ENCODE measurements around the gene RBBP8. TPM values are rescaled to one million over a fixed set of nuclear protein-coding genes. Genes with fewer than 3 reads are reported as not detected.

Gene RBBP8
- total and polyA plus RNA-seq, 2 donors (not counting 3 experiments of a cell fraction or from before 2014, with no cell fraction given): 3.0 to 13.5 TPM

DNA sequence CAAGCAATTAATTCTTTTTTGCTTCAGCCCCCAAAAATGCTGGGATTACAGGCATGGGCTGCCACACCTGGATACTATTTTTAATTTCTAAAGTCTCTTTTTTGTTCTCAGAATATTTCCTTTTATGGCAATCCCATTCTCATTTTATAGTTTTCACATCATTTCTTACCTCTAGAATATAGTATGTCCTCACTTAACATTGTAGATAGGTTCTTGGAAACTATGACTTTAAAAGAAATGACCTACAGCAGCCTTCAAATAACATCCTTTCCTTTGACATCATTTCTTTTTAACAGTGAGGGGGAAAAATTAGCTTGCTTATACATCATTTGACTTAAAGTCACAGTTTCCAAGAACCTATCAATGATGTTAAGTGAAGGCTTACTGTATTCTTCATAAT is 31.6 kb downstream of the RBBP8 start:
- Histone ChIP-seq H3K9me1 (replicated peaks; ENCODE audit: control insufficient read depth, extremely low read depth, insufficient read depth, low read length) (no peaks in the 10 kb centered on the region), H3K4me1 (ENCODE audit: control insufficient read depth, extremely low read depth, insufficient read depth, low read length) (no peaks in the 10 kb centered on the region), H3K4me3 (replicated peaks in 1 of 3; ENCODE audit: insufficient read depth in 1 of 3, low read depth in 1 of 3, low read length in 3 of 3) (no peak overlapping the region), H2AFZ (ENCODE audit: low read depth, low read length) (no peak overlapping the region), H4K20me1 (replicated peaks; ENCODE audit: control insufficient read depth, extremely low read depth, insufficient read depth, low read length) (no peaks in the 10 kb centered on the region), H3K27me3 (ENCODE audit: control insufficient read depth in 2 of 2, insufficient read depth in 2 of 2, low read length in 2 of 2) (no peaks in the 10 kb centered on the region), H3K79me2 (ENCODE audit: control insufficient read depth, insufficient read depth, low read length) (no peaks in the 10 kb centered on the region), H3K36me3 (ENCODE audit: control insufficient read depth in 2 of 2, extremely low read depth in 1 of 2, insufficient read depth in 2 of 2, low read length in 2 of 2) (no peaks in the 10 kb centered on the region), H3K4me2 (ENCODE audit: insufficient read depth, low read length) (no peak overlapping the region), H3K27ac (ENCODE audit: insufficient read depth, low read depth, low read length) (no peak overlapping the region), H3K9ac (replicated peaks; ENCODE audit: extremely low read depth, insufficient read depth, low read length) (no peak overlapping the region), H3K9me3 (replicated peaks; ENCODE audit: control insufficient read depth, insufficient read depth, low read length) (no peaks in the 10 kb centered on the region)
- BruUV-seq (replicated peaks): no TSS peak
- POLR2A ChIA-PET: no interaction called here
- TF ChIP-seq, protein P1, sequence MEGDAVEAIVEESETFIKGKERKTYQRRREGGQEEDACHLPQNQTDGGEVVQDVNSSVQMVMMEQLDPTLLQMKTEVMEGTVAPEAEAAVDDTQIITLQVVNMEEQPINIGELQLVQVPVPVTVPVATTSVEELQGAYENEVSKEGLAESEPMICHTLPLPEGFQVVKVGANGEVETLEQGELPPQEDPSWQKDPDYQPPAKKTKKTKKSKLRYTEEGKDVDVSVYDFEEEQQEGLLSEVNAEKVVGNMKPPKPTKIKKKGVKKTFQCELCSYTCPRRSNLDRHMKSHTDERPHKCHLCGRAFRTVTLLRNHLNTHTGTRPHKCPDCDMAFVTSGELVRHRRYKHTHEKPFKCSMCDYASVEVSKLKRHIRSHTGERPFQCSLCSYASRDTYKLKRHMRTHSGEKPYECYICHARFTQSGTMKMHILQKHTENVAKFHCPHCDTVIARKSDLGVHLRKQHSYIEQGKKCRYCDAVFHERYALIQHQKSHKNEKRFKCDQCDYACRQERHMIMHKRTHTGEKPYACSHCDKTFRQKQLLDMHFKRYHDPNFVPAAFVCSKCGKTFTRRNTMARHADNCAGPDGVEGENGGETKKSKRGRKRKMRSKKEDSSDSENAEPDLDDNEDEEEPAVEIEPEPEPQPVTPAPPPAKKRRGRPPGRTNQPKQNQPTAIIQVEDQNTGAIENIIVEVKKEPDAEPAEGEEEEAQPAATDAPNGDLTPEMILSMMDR (IDR thresholded peaks at IDR 0.05; ENCODE audit: extremely low read depth in 1 of 2, insufficient read depth in 1 of 2, low read depth in 1 of 2, low read length in 2 of 2): no peak
- TF ChIP-seq GATA2 (IDR thresholded peaks at IDR 0.05; ENCODE audit: insufficient read depth, insufficient read length, low read depth, low read length) (no peak), MYC (IDR thresholded peaks at IDR 0.05; ENCODE audit: low read depth, low read length) (no peak), JUN (IDR thresholded peaks at IDR 0.05; ENCODE audit: borderline replicate concordance, insufficient read depth, insufficient read length, low read depth) (no peak), POLR2AphosphoS5 (IDR thresholded peaks at IDR 0.05; ENCODE audit: insufficient read depth, low read depth, low read length) (no peak), EZH2 (IDR thresholded peaks at IDR 0.05; ENCODE audit: borderline replicate concordance, low read depth, low read length, severe bottlenecking) (no peak), POLR2A (IDR thresholded peaks at IDR 0.05; ENCODE audit: low read depth, low read length) (no peak), FOS (IDR thresholded peaks at IDR 0.05; ENCODE audit: borderline replicate concordance, insufficient read depth, low read length) (no peak)
- TF ChIP-seq, protein P2, sequence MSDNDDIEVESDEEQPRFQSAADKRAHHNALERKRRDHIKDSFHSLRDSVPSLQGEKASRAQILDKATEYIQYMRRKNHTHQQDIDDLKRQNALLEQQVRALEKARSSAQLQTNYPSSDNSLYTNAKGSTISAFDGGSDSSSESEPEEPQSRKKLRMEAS (IDR thresholded peaks at IDR 0.05; ENCODE audit: insufficient read depth, insufficient read length): no peak
- FAIRE-seq (no peak), DNase-seq (ENCODE audit: low read depth, low spot score) (no peak)
- dilution Hi-C loops (cut with MboI; ENCODE audit: extremely low pct_ligation_motif_present, low sequenced_read_pairs) (no loop called here), intact Hi-C loops (cut with micrococcal nuclease) (no loop called here)
- CTCF ChIA-PET: interaction anchor here (0.8 to 4.2 kb wide), 7 partner anchors 11 to 534 kb away, joined by 3 to 18 read pairs (median 3); no protein-coding TSS in a partner anchor
